SK-N-SH treated with all-trans-retinoic acid at 6 μM for 48 hours (cell line): Measurements from ENCODE around the gene SP3.

Experiments
- ARNTL ChIP-seq: fragments of 450-650 bp; formaldehyde crosslinking; IDR thresholded peaks from 2 replicates; pipeline ENCODE4 v1.5.0; 2020; ENCODE audit warnings: low read depth, mild to moderate bottlenecking, moderate library complexity, borderline replicate concordance
- CREB5 ChIP-seq: fragments of 250-450 bp; sonication (Bioruptor Pico); IDR thresholded peaks from 2 replicates; pipeline ENCODE4 v1.5.1; 2020; ENCODE audit warnings: low read depth, mild to moderate bottlenecking, moderate library complexity
- CSDC2 ChIP-seq: fragments of 250-450 bp; sonication (Bioruptor Pico); IDR thresholded peaks from 2 replicates; pipeline ENCODE4 v1.5.0; 2020; ENCODE audit warnings: mild to moderate bottlenecking, moderate library complexity
- OSR1 ChIP-seq: fragments of 250-450 bp; sonication (Bioruptor Pico); IDR thresholded peaks from 2 replicates; pipeline ENCODE4 v1.8.0; 2022; ENCODE audit warnings: moderate library complexity, mild to moderate bottlenecking, inconsistent platforms
- ZFP30 ChIP-seq: fragments of 450-650 bp; formaldehyde crosslinking; IDR thresholded peaks from 2 replicates; pipeline ENCODE4 v1.5.0; 2022; ENCODE audit warnings: mild to moderate bottlenecking, moderate library complexity

- no peak for TF ChIP-seq ZFP30 (CRISPR knock-in tag)
- no peak for TF ChIP-seq CREB5
- TF ChIP-seq ARNTL (CRISPR knock-in tag): no peak
- TF ChIP-seq OSR1 (CRISPR knock-in tag): no peak
- TF ChIP-seq CSDC2 (CRISPR knock-in tag): no peak
Observed at GRCh38 chr2:174013315-174013751, 48.2 kb upstream of the SP3 start.
